ENCODE measurements around the gene HORMAD2.

DNA sequence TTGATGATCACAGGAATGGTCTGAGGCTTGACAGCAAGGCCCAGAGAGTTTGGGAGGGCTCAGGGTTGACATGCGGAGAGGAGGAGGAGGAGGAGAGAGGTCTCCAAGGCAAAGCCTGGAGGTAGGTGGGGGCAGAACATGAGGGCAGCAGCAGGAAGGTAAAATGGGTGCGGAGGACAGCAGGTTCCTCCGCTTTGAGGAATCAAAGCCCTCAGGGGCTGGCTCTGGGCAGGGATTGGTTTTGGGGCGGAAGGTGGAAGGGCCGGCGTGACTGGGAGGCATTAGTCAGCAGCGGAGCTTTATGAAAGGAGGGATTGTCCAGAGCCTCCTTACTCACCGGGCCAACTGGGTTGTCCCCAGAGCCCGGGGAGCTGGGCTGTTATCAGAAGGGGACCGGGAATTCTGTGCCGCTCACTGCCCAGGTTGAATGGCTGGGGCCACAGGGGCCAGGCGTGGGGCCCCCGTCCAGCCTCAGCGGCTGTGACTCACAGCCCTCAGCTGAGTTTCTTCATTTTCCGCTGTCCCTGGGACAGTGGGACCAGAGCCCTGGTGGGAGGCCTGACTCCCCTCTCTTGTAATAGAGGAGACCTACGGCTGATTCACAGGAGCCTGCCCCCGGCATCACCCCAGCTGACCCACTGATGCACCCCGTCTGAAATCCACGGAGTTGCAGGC is 130.1 kb downstream of the HORMAD2 start:
- TF ChIP-seq, protein P1, sequence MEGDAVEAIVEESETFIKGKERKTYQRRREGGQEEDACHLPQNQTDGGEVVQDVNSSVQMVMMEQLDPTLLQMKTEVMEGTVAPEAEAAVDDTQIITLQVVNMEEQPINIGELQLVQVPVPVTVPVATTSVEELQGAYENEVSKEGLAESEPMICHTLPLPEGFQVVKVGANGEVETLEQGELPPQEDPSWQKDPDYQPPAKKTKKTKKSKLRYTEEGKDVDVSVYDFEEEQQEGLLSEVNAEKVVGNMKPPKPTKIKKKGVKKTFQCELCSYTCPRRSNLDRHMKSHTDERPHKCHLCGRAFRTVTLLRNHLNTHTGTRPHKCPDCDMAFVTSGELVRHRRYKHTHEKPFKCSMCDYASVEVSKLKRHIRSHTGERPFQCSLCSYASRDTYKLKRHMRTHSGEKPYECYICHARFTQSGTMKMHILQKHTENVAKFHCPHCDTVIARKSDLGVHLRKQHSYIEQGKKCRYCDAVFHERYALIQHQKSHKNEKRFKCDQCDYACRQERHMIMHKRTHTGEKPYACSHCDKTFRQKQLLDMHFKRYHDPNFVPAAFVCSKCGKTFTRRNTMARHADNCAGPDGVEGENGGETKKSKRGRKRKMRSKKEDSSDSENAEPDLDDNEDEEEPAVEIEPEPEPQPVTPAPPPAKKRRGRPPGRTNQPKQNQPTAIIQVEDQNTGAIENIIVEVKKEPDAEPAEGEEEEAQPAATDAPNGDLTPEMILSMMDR (tag by site-specific recombination; IDR thresholded peaks at IDR 0.05): no peak
- TF ChIP-seq MEIS1 (CRISPR knock-in tag; IDR thresholded peaks at IDR 0.05; ENCODE audit: borderline replicate concordance): no peak
- TF ChIP-seq YY1 (tag by site-specific recombination; IDR thresholded peaks at IDR 0.05): no peak
- TF ChIP-seq ZNF169 (tag by site-specific recombination; IDR thresholded peaks at IDR 0.05): no peak
- TF ChIP-seq ZIC2 (tag by site-specific recombination; IDR thresholded peaks at IDR 0.05): no peak
